ENCODE results near the gene FAM3D.

DNA sequence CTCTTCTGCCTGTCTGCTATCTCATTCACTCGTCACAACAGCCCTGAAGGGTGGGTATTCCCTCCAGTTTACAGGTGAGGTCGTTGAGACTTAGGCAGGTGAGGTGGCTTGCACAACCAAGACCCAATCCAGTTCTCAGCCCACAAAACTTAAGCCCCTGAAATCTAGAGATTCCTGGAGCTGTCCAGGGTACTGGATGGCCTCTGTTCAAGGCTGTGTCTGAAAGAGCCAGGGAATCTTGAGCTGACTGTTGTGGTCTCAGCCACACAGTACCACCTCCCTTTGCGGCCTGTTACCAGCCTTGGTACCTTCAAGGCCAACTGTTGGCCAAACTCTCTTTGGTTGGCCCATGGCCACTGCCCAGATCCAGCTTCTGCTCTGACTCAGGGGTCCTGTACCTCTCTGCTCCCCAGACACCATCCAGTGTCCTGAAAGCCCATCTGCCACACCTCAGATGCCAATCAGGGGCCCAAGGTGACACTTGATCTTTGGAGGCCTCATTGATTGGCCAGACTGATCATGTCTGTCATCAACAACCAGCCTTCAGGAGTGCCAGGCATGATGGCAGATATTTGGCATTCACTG, 78.5 kb downstream of the FAM3D start:
- no peak for TF ChIP-seq FOXP2 (optimal IDR thresholded peaks at IDR 0.05; ENCODE audit: borderline replicate concordance, extremely low read depth, extremely low read length, insufficient read depth)
- TF ChIP-seq POLR2AphosphoS5 (IDR thresholded peaks at IDR 0.05; ENCODE audit: low read depth, low read length), result no peak
- TF ChIP-seq, protein P1, sequence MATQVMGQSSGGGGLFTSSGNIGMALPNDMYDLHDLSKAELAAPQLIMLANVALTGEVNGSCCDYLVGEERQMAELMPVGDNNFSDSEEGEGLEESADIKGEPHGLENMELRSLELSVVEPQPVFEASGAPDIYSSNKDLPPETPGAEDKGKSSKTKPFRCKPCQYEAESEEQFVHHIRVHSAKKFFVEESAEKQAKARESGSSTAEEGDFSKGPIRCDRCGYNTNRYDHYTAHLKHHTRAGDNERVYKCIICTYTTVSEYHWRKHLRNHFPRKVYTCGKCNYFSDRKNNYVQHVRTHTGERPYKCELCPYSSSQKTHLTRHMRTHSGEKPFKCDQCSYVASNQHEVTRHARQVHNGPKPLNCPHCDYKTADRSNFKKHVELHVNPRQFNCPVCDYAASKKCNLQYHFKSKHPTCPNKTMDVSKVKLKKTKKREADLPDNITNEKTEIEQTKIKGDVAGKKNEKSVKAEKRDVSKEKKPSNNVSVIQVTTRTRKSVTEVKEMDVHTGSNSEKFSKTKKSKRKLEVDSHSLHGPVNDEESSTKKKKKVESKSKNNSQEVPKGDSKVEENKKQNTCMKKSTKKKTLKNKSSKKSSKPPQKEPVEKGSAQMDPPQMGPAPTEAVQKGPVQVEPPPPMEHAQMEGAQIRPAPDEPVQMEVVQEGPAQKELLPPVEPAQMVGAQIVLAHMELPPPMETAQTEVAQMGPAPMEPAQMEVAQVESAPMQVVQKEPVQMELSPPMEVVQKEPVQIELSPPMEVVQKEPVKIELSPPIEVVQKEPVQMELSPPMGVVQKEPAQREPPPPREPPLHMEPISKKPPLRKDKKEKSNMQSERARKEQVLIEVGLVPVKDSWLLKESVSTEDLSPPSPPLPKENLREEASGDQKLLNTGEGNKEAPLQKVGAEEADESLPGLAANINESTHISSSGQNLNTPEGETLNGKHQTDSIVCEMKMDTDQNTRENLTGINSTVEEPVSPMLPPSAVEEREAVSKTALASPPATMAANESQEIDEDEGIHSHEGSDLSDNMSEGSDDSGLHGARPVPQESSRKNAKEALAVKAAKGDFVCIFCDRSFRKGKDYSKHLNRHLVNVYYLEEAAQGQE (IDR thresholded peaks at IDR 0.05; ENCODE audit: insufficient read depth in 1 of 2, low read depth in 2 of 2, low read length in 2 of 2), result peak; percentile 93 to 98
- TF ChIP-seq TAF1 (IDR thresholded peaks at IDR 0.05; ENCODE audit: borderline replicate concordance, insufficient read depth, low read length), result no peak
